Uterine smooth muscle cell (primary cell): ENCODE measurements around the gene CNBP. TPM values are rescaled to one million over a fixed set of nuclear protein-coding genes. Genes with fewer than 3 reads are reported as not detected.

Experiments
- total RNA-seq: library from RNA; depleted of rRNA; stranded (reverse); fragments of >200 nt; gene quantifications from 2 replicates; pipeline ENCODE4 v1.2.3, GENCODE V29; 2014

Gene CNBP
- 248 and 334 TPM in 2 replicates for total RNA-seq

DNA sequence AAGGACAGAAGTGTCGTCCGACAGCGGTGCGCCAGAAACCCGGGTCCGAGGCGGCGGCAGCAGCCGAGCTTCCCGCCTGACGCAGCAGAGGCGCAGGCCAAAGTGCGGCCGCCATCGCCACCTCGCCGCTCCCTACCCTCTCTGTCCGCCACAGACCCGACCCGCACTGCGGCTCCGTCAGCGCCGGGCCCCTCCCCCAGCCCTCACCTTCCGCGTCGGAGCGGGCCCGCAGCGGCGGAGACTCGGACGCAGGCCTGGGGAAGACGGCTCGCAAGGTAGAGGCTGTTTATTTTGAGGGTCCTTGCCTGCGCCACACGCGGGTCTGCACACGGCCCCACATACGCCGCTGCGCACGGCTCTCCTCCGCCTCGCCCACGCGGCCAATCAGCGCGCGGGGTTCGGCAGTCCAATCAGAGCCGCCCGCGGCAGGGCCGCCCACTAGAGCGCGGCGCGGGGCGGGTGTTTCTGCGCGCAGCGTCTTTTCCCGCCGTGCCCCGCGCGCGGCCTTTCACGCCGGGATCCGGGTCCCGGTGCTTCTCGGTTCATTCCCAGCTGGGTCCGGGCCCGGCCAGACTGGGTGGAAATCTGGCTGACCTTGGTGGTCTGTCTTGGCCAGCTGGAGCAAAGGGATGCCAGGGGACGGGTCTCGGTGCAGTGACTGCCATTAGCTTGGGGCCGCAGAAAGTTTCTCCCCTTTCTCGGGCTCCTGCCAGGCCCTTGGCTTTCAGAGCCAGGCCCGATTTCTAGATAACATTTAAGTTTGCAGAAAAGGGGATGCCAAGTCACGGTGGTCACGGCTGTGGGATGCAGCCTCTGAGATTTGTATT, at the start of gene CNBP:
TSS of gene CNBP (minus strand) at position 328 of the 827 bp plus-strand sequence. CDS start 12,139 bp downstream, outside the sequence.

DNA sequence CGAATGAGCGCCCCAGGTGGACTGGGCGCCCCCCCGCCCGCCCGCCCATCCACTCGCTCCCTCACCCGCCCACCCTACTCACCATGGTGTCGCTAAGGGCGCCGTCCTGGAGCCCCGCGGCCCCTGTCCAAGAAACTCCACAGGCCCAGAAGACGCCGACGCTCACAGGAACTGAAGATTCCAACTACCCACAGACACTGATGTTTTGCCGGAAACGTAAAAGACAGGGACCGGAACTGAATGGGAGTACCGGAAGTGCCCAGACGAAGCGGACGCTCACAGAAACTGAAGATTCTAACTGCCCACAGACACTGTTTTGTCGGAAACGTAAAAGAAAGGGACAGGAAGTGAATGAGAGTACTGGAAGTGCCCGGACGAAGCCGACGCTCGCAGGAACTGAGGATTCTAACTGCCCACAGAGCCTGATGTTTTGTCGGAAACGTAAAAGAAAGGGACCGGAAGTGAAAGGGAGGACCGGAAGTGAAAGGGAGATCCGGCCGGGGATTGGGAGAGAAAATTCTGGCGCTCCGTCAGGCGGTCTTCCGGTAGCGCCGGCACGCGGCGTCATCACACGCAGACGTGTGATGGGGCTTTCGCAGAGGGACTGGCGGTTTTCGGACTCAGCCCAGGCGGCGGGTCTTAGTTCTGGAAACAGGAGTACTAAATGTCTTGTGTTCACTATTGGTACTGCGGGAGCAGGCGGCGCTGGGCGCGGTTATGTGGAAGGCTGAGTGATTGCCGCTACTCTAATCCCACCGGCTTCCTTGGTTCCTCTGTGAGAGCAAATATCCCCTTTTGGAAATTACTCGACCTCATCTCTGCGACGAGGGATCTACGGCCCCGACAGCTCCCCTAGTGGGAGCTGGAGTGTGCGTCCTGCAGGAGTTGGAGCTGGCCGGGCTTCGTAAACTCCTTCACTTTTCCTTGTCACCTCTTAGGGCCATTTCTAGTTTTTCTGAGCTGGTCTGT, 22.5 kb downstream of the CNBP start, which contains the start of gene ISY1:
TSS of gene ISY1 (minus strand) at position 173 of the 969 bp plus-strand sequence. CDS start at position 85, 88 bp downstream.

DNA sequence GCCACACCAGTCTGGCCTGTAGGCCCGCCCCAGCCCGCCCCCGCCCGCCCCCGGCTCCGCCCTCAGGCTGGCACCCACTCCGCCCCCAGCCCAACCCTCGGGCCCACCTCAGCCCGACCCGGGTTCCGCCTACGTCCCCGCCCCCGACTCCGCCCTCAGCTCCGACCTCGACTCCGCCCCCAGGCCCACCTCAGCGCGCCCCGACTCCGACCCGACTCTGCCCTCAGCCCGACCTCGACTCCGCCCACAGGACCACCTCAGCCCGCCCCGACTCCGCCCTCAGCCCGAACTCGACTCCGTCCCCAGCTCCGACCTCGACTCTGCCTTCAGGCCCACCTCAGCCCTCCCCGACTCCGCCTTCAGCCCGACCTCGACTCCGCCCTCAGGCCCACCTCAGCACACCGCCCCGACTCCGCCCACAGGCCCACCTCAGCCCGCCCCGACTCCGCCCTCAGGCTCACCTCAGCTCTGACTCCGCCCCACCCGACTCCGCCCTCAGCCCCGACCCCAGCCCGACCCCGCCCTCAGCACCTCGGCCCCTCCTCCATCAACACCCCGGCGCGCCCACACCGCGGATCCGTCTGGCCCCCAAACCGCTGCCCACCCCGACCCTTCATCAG, 61.8 kb downstream of the CNBP start, which contains the start of gene RAB43:
TSS of gene RAB43 (minus strand) at position 13 of the 620 bp plus-strand sequence. CDS start 315 bp downstream, outside the sequence.

Other genes with a start within 250 kb of the CNBP start
- gene CFAP92, start 189.8 kb downstream of the CNBP start, total RNA-seq = not detected in 2 replicates
- gene EFCC1, start 182.6 kb downstream of the CNBP start, total RNA-seq = not detected in 2 replicates
- not detected in 2 replicates for gene GP9, start 123.1 kb downstream of the CNBP start, total RNA-seq
- 11.4 and 13.2 TPM in 2 replicates for gene RAB43, start 62.1 kb downstream of the CNBP start, total RNA-seq
- 25.9 and 37.7 TPM in 2 replicates for gene ISY1, start 22.8 kb downstream of the CNBP start, total RNA-seq
- gene COPG1, start 65.7 kb upstream of the CNBP start, total RNA-seq = 352 and 362 TPM in 2 replicates
- 20.6 and 33.1 TPM in 2 replicates for gene HMCES, start 95.0 kb upstream of the CNBP start, total RNA-seq
- gene EFCAB12, start 244.7 kb upstream of the CNBP start, total RNA-seq = under 0.01 TPM in 1 of 2 replicates, not detected in the other